T47D (cell line): ENCODE measurements around the gene KLF5.
A peak's percentile ranks its signal among the peaks of the same experiment; 100 is the strongest.
"Not testable (repeated sequence)": the region's sequence is repeated elsewhere in the genome, so short reads cannot be mapped to it uniquely, and the experiment has no call there.

Experiments
- DNase-seq, 2 experiments: peaks; one replicate each; pipeline versions ENCODE4 v3.0.0 to v3.0.0-alpha.2; 2011 to 2012; ENCODE audit warnings: low read depth in 1 of 2, low spot score in 1 of 2
- JUND ChIP-seq: IDR thresholded peaks from 2 replicates; pipeline ENCODE4 v1.6.1; 2012; ENCODE audit warnings: low read depth
- in situ Hi-C: cut with HindIII; loops from 2 replicates; pipeline ENCODE4 v1.10.0; 2016; ENCODE audit warnings: low sequenced_read_pairs, low pct_unique_long_range_greater_than_20kb

Gene KLF5

GRCh38 chr13:73079359-73079758 lies 20.6 kb downstream of the KLF5 start:
- TF ChIP-seq JUND: no peak

GRCh38 chr13:73081256-73081915 lies 22.6 kb downstream of the KLF5 start:
- in situ Hi-C loops: no loop called here
- no peak for DNase-seq
- TF ChIP-seq JUND: no peak

More at GRCh38 chr13:73079359-73079758, 20.6 kb downstream of the KLF5 start:
- DNase-seq: no peak
- in situ Hi-C loops: no loop called here

- no peak for TF ChIP-seq JUND
- in situ Hi-C loops: no loop called here
- no peak for DNase-seq
Observed at GRCh38 chr13:73082471-73082870, 23.7 kb downstream of the KLF5 start.

GRCh38 chr13:73082895-73083294 lies 24.1 kb downstream of the KLF5 start:
- in situ Hi-C loops: no loop called here
- TF ChIP-seq JUND: no peak
- DNase-seq: no peak

- no peak for DNase-seq
- in situ Hi-C loops: no loop called here
- TF ChIP-seq JUND: no peak
Observed at GRCh38 chr13:73088332-73088935, 29.6 kb downstream of the KLF5 start.

- no peak for TF ChIP-seq JUND
- in situ Hi-C loops: no loop called here
- DNase-seq: no peak
Observed at GRCh38 chr13:73089213-73089612, 30.4 kb downstream of the KLF5 start.

GRCh38 chr13:73090116-73090822 lies 31.5 kb downstream of the KLF5 start:
- DNase-seq: peak in 1 of 2 experiments; percentile 32
- no peak for TF ChIP-seq JUND
- in situ Hi-C loops: no loop called here

GRCh38 chr13:73090823-73091187 lies 32.0 kb downstream of the KLF5 start:
- TF ChIP-seq JUND: no peak
- DNase-seq: no peak
- in situ Hi-C loops: no loop called here

- DNase-seq: no peak
- in situ Hi-C loops: no loop called here
- no peak for TF ChIP-seq JUND
Observed at GRCh38 chr13:73092829-73093228, 34.0 kb downstream of the KLF5 start.

- in situ Hi-C loops: no loop called here
- peak in 1 of 2 experiments; percentile 58 for DNase-seq
- TF ChIP-seq JUND: no peak
Observed at GRCh38 chr13:73096173-73096572, 37.4 kb downstream of the KLF5 start.

- no peak for TF ChIP-seq JUND
- no peak for DNase-seq
- in situ Hi-C loops: no loop called here
Observed at GRCh38 chr13:73096638-73097037, 37.8 kb downstream of the KLF5 start.

- DNase-seq, in situ Hi-C loops: not testable (repeated sequence)
Observed at GRCh38 chr13:73100781-73101180, 42.0 kb downstream of the KLF5 start.

- in situ Hi-C loops: no loop called here
- no peak for TF ChIP-seq JUND
- DNase-seq: no peak
Observed at GRCh38 chr13:73101351-73102007, 42.7 kb downstream of the KLF5 start.
